ENCODE data around the gene DNAH1.

Gene DNAH1

GRCh38 chr3:52361898-52362297 lies 45.8 kb downstream of the DNAH1 start:
- DNase-seq (ENCODE audit: extremely low read depth, low read depth) = no peak
- no peak for TF ChIP-seq CTCF (IDR thresholded peaks at IDR 0.05; ENCODE audit: low read depth, low read length, missing control alignments)

GRCh38 chr3:52364322-52365035 lies 48.4 kb downstream of the DNAH1 start:
- no peak for TF ChIP-seq CTCF (IDR thresholded peaks at IDR 0.05; ENCODE audit: low read depth, low read length, missing control alignments)
- DNase-seq (ENCODE audit: extremely low read depth, low read depth) = no peak
- no peak overlapping the region for H3K4me3 ChIP-seq (replicated peaks; ENCODE audit: low read depth, low read length)

More at GRCh38 chr3:52361898-52362297, 45.8 kb downstream of the DNAH1 start:
- no peak overlapping the region for H3K4me3 ChIP-seq (replicated peaks; ENCODE audit: low read depth, low read length)

GRCh38 chr3:52366527-52366926 lies 50.4 kb downstream of the DNAH1 start:
- no peak overlapping the region for H3K4me3 ChIP-seq (replicated peaks; ENCODE audit: low read depth, low read length)
- DNase-seq (ENCODE audit: extremely low read depth, low read depth) = no peak
- TF ChIP-seq CTCF (IDR thresholded peaks at IDR 0.05; ENCODE audit: low read depth, low read length, missing control alignments) = no peak

GRCh38 chr3:52367891-52368880 lies 52.1 kb downstream of the DNAH1 start:
- no peak overlapping the region for H3K4me3 ChIP-seq (replicated peaks; ENCODE audit: low read depth, low read length)
- TF ChIP-seq CTCF (IDR thresholded peaks at IDR 0.05; ENCODE audit: low read depth, low read length, missing control alignments) = no peak
- no peak for DNase-seq (ENCODE audit: extremely low read depth, low read depth)

- DNase-seq (ENCODE audit: extremely low read depth, low read depth) = no peak
- TF ChIP-seq CTCF (IDR thresholded peaks at IDR 0.05; ENCODE audit: low read depth, low read length, missing control alignments) = no peak
- no peak overlapping the region for H3K4me3 ChIP-seq (replicated peaks; ENCODE audit: low read depth, low read length)
Observed at GRCh38 chr3:52370531-52370930, 54.4 kb downstream of the DNAH1 start.

GRCh38 chr3:52372822-52373504 lies 56.8 kb downstream of the DNAH1 start:
- no peak overlapping the region for H3K4me3 ChIP-seq (replicated peaks; ENCODE audit: low read depth, low read length)
- DNase-seq (ENCODE audit: extremely low read depth, low read depth) = no peak
- no peak for TF ChIP-seq CTCF (IDR thresholded peaks at IDR 0.05; ENCODE audit: low read depth, low read length, missing control alignments)
